ENCODE measurements around the gene GNMT. TPM values are rescaled to one million over a fixed set of nuclear protein-coding genes. Genes with fewer than 3 reads are reported as not detected.
A peak's percentile ranks its signal among the peaks of the same experiment; 100 is the strongest.

Gene GNMT
- total and polyA plus RNA-seq, 9 of the 15 experiments (the other 6 are each of a cell fraction or from before 2014, with no cell fraction given): 0.11 to 0.29 (median 0.15) TPM; not detected in 6

- no peak for FAIRE-seq
- intact Hi-C loops (cut with micrococcal nuclease) (no loop called here), in situ Hi-C loops (cut with MboI) (no loop called here)
- CTCF ChIA-PET (ENCODE audit: low intra/inter-chr PET ratio): no interaction called here
- Histone ChIP-seq H2AFZ (ENCODE audit: low read depth, low read length) (no peak within 1 kb of the TSS), H3K27ac (ENCODE audit: extremely low read depth, low read depth, low read length) (no peak within 1 kb of the TSS), H4K20me1 (replicated peaks; ENCODE audit: control insufficient read depth, insufficient read depth, low read length) (no peaks in the 10 kb centered on the region), H3K9ac (ENCODE audit: insufficient read depth in 1 of 2, low read depth in 2 of 2, low read length in 2 of 2) (peak within 1 kb of the TSS in 1 of 2 experiments; percentile 53; a peak in 1 of 4 replicates), H3K9me3 (replicated peaks; ENCODE audit: control insufficient read depth, insufficient read depth, low read depth, low read length) (no peaks in the 10 kb centered on the region), H3K9me1 (ENCODE audit: control insufficient read depth, insufficient read depth, low read length) (no peaks in the 10 kb centered on the region), H3K79me2 (ENCODE audit: control insufficient read depth, insufficient read depth, low read length) (no peaks in the 10 kb centered on the region), H3K4me2 (ENCODE audit: insufficient read depth, low read length) (no peak within 1 kb of the TSS), H3K4me3 (no peak within 1 kb of the TSS), H3K27me3 (ENCODE audit: control insufficient read depth in 2 of 2, insufficient read depth in 2 of 2, low read length in 2 of 2) (no peaks in the 10 kb centered on the region), H3K36me3 (ENCODE audit: control insufficient read depth, insufficient read depth, low read length) (no peaks in the 10 kb centered on the region), H3K4me1 (replicated peaks in 1 of 2; ENCODE audit: control insufficient read depth in 2 of 2, insufficient read depth in 2 of 2, low read length in 2 of 2) (peaks cover 0 to 9% of the 10 kb centered on the region in 2 experiments; a peak in 2 of 5 replicates)
- peak in 1 of 4 experiments; percentile 9 for DNase-seq (ENCODE audit: extremely low read depth in 1 of 4, low spot score in 3 of 4)
- 30% methylated on average over 10 of the region's 10 CpGs for WGBS (ENCODE audit: insufficient coverage, low coverage, missing lambda C conversion rate)
- POLR2A ChIA-PET: interaction anchor here (0.6 to 2.4 kb wide), 4 partner anchors 10 to 255 kb away, joined by 3 to 6 read pairs (median 4); partner anchors contain the start of gene PPP2R5D
- BruUV-seq (replicated peaks): no TSS peak
- TF ChIP-seq RFX7 (CRISPR knock-in tag; IDR thresholded peaks at IDR 0.05) (no peak), BCL6 (CRISPR knock-in tag; IDR thresholded peaks at IDR 0.05) (no peak), CREBBP (IDR thresholded peaks at IDR 0.05; ENCODE audit: low read depth, low read length) (no peak), E2F6 (IDR thresholded peaks at IDR 0.05; ENCODE audit: borderline replicate concordance in 1 of 2, extremely low read depth in 1 of 2, insufficient read depth in 1 of 2, insufficient read length in 1 of 2, low read depth in 1 of 2, low read length in 1 of 2, poor library complexity in 1 of 2, severe bottlenecking in 1 of 2) (no peak), SOX6 (IDR thresholded peaks at IDR 0.05) (no peak), ZBTB8A (IDR thresholded peaks at IDR 0.05; ENCODE audit: partially characterized antibody) (no peak), ZNF431 (CRISPR knock-in tag; IDR thresholded peaks at IDR 0.05) (no peak), NFYB (IDR thresholded peaks at IDR 0.05; ENCODE audit: extremely low read depth, insufficient read length) (no peak), ZNF407 (IDR thresholded peaks at IDR 0.05; ENCODE audit: low read depth) (no peak), PYGO2 (tag; IDR thresholded peaks at IDR 0.05) (no peak)
- ATAC-seq: peak; percentile 13; the same call in 1 of the 3 replicates
These were observed 44.8 kb upstream of the GNMT start, which contains the start of gene PTCRA for GRCh38 chr6:42915732-42916131. PTCRA (plus strand) TSS chr6:42916053; CDS start chr6:42916070, 17 bp downstream.

Measured in K562 (cell line).